ENCODE data around the gene AOPEP.
"Not testable (repeated sequence)": the region's sequence is repeated elsewhere in the genome, so short reads cannot be mapped to it uniquely, and the experiment has no call there.

The AOPEP gene

DNA sequence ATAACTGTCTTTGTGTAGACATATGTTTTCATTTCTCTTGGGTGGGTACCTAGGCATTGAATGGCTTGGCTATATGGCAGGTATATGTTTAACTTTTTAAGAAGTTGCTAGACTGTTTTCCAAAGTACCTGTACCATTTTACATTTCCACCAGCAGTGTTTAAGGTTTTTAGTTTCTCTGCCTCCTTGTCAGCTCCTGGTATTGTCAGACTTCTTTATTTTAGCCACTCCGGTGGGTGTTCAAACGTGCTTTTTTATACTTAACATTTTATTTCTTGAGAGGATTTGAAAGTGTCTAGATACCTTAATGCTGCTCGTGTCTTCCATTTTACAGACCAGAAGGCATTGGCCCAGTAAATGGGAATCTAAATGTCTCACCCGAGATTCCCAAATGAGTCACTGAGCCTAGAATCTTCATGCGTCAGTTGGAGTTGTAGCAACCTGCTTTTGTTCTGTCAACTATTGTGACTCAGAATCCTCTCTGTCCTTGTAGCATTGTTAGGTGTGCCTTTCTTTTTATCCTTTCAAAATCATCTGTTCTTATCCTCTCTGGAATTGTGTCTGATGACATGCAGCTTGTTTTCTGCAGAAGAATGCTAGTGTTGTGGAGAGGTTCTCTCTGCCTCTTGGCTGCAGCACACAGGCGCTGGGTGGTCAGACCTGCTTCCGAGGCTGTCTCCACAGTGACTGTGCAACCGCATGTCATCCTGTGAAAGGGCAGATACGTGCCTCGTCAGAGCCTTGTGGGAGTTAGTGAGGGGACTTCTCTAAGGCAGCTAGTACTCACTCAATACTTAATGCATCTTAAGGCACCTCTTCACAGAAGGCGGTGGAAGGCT, 291.8 kb downstream of the AOPEP start:
- no peak for DNase-seq (ENCODE audit: low spot score)

GRCh38 chr9:95020644-95021043, 294.1 kb downstream of the AOPEP start:
- DNase-seq (ENCODE audit: low spot score): not testable (repeated sequence)

DNA sequence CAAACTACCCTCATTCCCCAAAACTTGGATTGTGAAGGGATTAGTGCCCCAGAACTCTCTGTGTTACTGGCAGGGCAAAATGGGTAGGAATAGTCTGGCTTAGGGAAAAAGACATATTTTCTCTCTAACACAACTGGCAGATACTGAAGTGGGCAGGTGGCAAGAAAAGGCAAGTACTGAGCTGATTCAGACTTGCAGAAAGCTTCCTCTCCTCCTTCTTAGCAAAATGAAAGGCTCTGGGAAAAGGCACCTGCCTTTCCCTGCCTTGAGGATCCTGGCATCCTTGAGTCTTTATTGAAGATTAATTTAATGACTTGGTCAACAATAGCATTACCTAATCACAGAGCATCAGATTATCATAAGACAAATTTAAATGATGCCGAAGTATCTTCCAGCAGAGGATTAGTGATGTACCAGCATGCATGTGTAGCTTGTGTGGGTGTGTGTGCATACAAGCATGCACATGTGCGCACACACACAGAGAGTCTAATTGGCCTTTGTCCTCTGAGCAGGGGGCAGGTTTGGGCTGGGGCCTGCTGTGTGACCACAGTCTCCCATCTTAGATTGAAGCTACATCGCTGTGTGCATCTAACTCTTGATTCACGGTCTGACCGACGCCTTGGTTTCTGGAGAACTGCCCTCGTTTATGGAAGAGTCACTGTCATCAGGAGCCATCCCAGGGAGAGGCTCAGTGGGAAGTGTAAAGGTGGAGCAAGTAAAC, 294.8 kb downstream of the AOPEP start:
- DNase-seq (ENCODE audit: low spot score): no peak

- DNase-seq (ENCODE audit: low spot score): no peak
These were observed 296.2 kb downstream of the AOPEP start for GRCh38 chr9:95022657-95023056.

DNA sequence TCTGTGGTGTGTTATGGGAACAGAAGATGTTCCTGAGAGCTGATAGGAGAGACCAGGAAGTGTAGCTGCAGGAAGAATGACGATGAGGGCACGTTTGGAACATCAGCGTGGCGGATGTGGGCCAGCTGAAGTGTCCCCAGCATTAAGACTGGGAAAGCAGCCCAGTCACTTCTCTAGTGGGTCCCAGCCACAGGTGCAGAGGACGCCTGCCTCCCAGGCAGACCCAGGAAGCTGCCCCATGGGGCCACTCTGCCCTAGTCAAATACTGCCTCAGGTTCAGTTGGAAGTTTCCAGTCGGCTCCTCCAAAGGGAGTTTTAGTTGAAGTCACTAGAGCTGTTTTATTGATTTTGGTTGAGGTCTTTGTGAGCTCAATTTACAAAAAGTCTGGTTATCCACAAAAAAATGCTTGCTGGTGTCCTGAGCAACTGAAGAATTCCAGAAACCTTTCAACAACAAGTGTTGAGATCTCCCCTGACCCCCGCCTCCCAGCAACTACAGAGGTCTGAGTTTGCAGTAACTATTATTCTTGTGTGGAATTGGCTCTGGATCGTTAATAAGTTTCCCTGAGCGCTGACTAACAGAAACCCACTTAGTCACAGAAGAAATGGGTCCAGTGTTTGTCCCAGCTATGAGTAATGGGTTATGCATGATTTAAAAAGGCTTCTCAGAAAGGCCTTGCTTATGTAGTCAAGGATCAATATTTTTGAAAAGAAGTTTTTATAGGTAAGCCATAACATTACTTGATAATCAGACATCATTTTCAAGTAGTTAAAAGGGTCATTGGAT, 296.9 kb downstream of the AOPEP start:
- DNase-seq (ENCODE audit: low spot score): no peak

GRCh38 chr9:95024097-95024671, 297.7 kb downstream of the AOPEP start:
- no peak for DNase-seq (ENCODE audit: low spot score)

DNA sequence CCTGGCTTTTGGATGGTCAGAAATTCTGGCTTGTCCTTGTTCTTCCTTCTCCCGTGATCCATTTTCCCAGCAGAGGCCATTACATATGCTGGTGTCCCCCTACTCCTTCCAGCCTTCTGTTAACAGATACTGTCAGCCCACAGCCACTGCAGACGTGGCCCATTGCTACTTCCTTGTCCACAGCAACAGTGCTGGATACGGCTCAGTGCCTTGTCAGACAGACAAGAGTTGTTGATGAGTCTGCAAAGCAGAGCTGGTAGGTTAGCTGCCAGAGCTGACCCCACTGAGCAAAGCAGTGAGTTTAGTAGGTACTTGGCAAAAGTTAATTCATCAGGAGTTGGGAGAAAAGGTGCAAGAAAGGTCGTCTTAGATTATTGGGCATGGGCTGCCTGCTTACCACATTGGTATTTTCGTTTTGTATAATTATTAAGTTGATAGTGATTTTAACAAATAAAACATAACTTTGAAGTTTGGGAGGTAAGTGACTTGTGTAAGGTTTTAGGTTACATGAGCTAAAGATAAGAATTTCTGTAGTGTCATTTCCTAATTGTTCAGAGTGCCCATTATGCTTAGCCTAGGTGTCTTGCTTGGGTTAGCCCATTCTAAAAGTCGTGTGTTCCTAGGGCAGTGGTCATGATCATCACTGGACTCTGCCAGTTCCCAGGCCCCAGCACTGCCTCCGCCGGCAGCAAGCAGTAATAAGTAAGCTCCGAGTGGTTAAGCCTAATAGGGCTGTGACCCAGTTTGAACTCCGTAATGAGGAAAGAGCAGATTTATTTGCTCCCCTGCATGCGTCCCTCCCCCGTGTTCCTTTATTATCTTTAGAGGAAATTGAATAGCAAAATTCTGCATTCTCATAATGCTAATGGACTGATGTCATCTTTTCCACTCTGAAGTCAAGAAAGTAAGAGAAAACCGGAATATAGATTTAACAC, 299.0 kb downstream of the AOPEP start:
- DNase-seq (ENCODE audit: low spot score): no peak

DNA sequence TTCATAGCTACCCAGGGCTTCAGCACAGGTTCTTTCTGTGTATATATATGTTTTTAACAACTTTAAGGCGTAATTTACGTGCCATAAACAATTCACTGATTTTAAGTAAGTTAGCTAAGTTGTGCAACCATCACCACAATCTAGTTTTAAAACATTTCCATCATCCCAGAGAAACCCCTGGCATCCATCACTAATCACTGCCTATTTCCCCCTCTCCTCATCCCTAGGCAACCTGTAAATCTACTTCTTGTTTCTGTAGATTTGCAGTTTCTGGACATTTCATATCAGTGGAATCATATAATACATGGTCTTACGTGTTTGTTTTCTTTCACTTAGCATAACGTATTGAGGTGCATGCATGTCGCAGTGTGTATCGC, 299.6 kb downstream of the AOPEP start:
- no peak for DNase-seq (ENCODE audit: low spot score)

GRCh38 chr9:95027914-95028852, 301.7 kb downstream of the AOPEP start:
- DNase-seq (ENCODE audit: low spot score): no peak

DNA sequence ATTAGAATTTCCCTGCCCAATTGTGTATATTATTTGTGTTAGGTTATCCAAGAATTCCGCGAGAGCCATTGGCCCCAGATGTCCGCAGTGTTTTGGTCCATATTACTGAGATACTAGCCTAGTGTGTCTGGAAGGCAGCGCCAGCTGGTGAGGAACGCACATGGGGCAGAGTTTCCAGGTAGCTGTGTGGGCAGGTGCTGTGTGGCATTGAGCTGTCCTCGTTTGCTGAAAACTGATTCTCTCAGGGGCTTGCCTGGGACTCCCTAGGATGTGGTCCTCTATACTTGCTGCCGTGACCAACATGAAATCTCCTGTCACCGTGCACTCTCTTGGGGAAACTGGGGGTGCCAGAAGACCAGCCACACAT, 302.3 kb downstream of the AOPEP start:
- DNase-seq (ENCODE audit: low spot score): no peak

DNA sequence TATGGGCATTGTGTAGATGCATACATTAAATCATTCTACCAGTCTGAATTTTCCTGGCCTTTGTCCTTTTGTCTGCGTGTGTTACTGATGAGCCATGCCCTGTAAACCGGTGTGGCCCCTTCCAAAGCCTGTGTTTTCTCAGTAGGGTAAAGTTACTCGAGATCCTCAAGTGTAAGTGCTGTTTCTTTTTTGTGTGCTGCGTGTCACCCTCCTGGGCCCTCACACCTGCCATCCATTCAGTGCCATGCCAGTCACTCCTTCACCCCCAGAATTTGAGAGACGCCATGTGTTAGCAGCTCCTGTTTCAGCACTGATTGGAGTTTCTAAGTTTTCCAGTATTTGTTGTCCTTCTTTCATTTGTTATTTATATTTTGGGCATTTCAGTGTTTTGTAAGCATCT, 302.8 kb downstream of the AOPEP start:
- no peak for DNase-seq (ENCODE audit: low spot score)

- DNase-seq (ENCODE audit: low spot score): no peak
These were observed 303.2 kb downstream of the AOPEP start for GRCh38 chr9:95029720-95030119.

GRCh38 chr9:95030344-95030743, 303.8 kb downstream of the AOPEP start:
- no peak for DNase-seq (ENCODE audit: low spot score)

DNA sequence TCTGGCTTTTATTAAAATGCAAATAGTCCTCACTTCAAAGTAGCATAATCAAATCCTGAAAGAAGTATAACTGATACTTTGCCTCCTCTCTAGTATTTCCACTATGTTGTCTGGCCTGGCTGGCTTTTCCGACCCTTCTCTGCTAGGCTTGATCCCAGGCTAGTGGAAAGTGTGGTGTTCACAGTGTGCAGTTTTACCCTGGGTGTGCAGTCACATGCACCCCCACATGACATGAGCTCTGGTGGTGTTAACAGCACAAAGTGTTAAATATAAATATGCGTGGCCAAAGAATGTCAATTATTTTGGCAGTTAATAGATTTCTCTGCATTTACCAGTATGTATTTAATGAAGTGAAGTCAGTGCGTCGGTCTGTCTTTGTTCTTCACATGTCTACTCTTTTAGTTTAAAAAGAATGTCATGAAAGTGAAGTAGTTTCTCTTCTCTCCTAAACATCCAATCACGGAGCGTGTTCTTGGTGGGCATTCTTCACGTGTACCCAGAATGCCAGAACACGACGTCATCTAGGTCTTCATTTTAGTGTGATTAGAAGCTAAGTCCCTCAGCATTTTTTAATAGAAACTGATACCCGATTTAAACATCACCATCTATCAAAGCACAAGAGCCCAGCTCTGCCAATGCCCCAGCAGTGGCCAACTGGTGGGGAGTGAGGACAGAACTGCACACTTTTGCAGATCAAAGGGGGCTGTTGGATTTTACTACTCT, 304.6 kb downstream of the AOPEP start:
- no peak for DNase-seq (ENCODE audit: low spot score)

- no peak for DNase-seq (ENCODE audit: low spot score)
These were observed 305.4 kb downstream of the AOPEP start for GRCh38 chr9:95031711-95032461.

GRCh38 chr9:95032580-95033341, 306.3 kb downstream of the AOPEP start:
- DNase-seq (ENCODE audit: low spot score): no peak

- no peak for DNase-seq (ENCODE audit: low spot score)
These were observed 309.3 kb downstream of the AOPEP start for GRCh38 chr9:95035846-95036245.

DNA sequence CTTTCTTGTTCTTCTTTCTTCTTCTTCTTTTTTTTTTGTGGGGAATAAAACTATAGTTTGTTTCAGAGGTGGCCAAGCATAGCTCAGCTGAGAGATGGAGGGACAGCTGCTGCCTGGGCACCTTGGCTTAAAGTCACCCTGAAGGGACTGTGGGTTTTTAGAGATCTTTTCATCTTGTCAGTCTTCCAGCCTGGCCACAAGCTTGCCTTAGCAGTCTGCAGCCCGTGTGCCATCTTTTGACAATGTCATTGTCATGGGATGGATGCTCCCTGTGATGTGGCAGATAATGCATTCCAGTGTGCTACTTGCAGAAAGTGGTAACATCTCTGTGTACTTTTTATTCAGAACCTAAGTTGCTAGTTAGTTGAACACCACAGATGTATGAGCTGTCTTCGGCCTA, 310.2 kb downstream of the AOPEP start:
- no peak for DNase-seq (ENCODE audit: low spot score)

All from germinal center (tissue), 1 donor.